HAP-1 (cell line): ENCODE results near the gene PLK2.
A peak's percentile ranks its signal among the peaks of the same experiment; 100 is the strongest.

Experiments used
- DNase-seq, 2 experiments: peaks; one replicate each; pipeline ENCODE4 v3.0.0-alpha.2; 2016 to 2020; ENCODE audit warnings: low spot score in 2 of 2
- H3K27me3 ChIP-seq: fragments of 250-450 bp; sonication (Bioruptor Pico); 2 replicates; pipeline ENCODE4 v1.5.1; 2020; ENCODE audit warnings: low read depth, mild to moderate bottlenecking, moderate library complexity
- H3K36me3 ChIP-seq: fragments of 250-450 bp; sonication (Bioruptor Pico); replicated peaks from 2 replicates; pipeline ENCODE4 v1.5.1; 2020; ENCODE audit warnings: mild to moderate bottlenecking
- H3K4me1 ChIP-seq: fragments of 250-450 bp; sonication (Bioruptor Pico); 2 replicates; pipeline ENCODE4 v1.5.1; 2020; ENCODE audit warnings: mild to moderate bottlenecking
- H3K4me3 ChIP-seq: fragments of 250-450 bp; sonication (Bioruptor Pico); 2 replicates; pipeline ENCODE4 v1.5.1; 2020; ENCODE audit warnings: mild to moderate bottlenecking, moderate library complexity
- H3K9me3 ChIP-seq: fragments of 250-450 bp; sonication (Bioruptor Pico); 2 replicates; pipeline ENCODE4 v1.5.1; 2020; ENCODE audit warnings: mild to moderate bottlenecking, moderate library complexity
- in situ Hi-C: fragments of 300-500 bp; cut with MboI; formaldehyde crosslinking; loops from 3 replicates; pipeline ENCODE4 v1.14.3; 2020; ENCODE audit warnings: low sequenced_read_pairs, inconsistent platforms, mixed read lengths

Gene PLK2

GRCh38 chr5:58462623-58463230 lies 2.8 kb upstream of the PLK2 start:
- no peaks in the 10 kb centered on the region for H3K9me3 ChIP-seq
- H3K4me3 ChIP-seq, result no peak overlapping the region
- DNase-seq, result peak; percentile 46 to 50
- H3K36me3 ChIP-seq, result no peaks in the 10 kb centered on the region
- no peaks in the 10 kb centered on the region for H3K27me3 ChIP-seq
- in situ Hi-C loops, result loop anchor here (10.0 to 25.0 kb wide), 3 partner anchors 675 to 1158 kb away; no protein-coding TSS in a partner anchor
- peaks cover 19% of the 10 kb centered on the region for H3K4me1 ChIP-seq

GRCh38 chr5:58462154-58462553 lies 2.3 kb upstream of the PLK2 start:
- Histone ChIP-seq H3K9me3 (no peaks in the 10 kb centered on the region), H3K27me3 (no peaks in the 10 kb centered on the region), H3K4me3 (no peak overlapping the region), H3K36me3 (no peaks in the 10 kb centered on the region), H3K4me1 (peaks cover 19% of the 10 kb centered on the region)
- in situ Hi-C loops, result loop anchor here (10.0 to 25.0 kb wide), 3 partner anchors 675 to 1157 kb away; no protein-coding TSS in a partner anchor
- peak; percentile 61 for DNase-seq

GRCh38 chr5:58460732-58461286 lies 923 bp upstream of the PLK2 start:
- peak; percentile 72 to 93 for DNase-seq
- peak overlapping the region; percentile 64 for H3K4me3 ChIP-seq
- H3K4me1 ChIP-seq, result peaks cover 19% of the 10 kb centered on the region
- peaks cover 4% of the 10 kb centered on the region; the same call in 1 of the 2 replicates for H3K36me3 ChIP-seq
- in situ Hi-C loops, result loop anchor here (10.0 to 25.0 kb wide), 3 partner anchors 674 to 1156 kb away; no protein-coding TSS in a partner anchor
- no peaks in the 10 kb centered on the region for H3K9me3 ChIP-seq
- H3K27me3 ChIP-seq, result no peaks in the 10 kb centered on the region

GRCh38 chr5:58459146-58460001 lies 512 bp downstream of the PLK2 start:
- in situ Hi-C loops, result loop anchor here (10.0 to 25.0 kb wide), 3 partner anchors 672 to 1155 kb away; no protein-coding TSS in a partner anchor

GRCh38 chr5:58458743-58459145 lies 1.1 kb downstream of the PLK2 start:
- in situ Hi-C loops, result loop anchor here (25.0 kb wide), 1 partner anchor 671 kb away; no protein-coding TSS in a partner anchor
- Histone ChIP-seq H3K9me3 (no peaks in the 10 kb centered on the region), H3K36me3 (peaks cover 7% of the 10 kb centered on the region; the same call in 1 of the 2 replicates), H3K27me3 (no peaks in the 10 kb centered on the region), H3K4me3 (peak overlapping the region; percentile 64), H3K4me1 (peaks cover 19% of the 10 kb centered on the region)
- DNase-seq, result peak in 1 of 2 experiments; percentile 5

More at GRCh38 chr5:58459146-58460001, 512 bp downstream of the PLK2 start:
- no peaks in the 10 kb centered on the region for H3K27me3 ChIP-seq
- H3K4me1 ChIP-seq, result peaks cover 19% of the 10 kb centered on the region
- H3K9me3 ChIP-seq, result no peaks in the 10 kb centered on the region
- peaks cover 7% of the 10 kb centered on the region; the same call in 1 of the 2 replicates for H3K36me3 ChIP-seq
- DNase-seq, result peak in 1 of 2 experiments; percentile 41
- peak overlapping the region; percentile 64 for H3K4me3 ChIP-seq

- peaks cover 7% of the 10 kb centered on the region; the same call in 1 of the 2 replicates for H3K36me3 ChIP-seq
- in situ Hi-C loops, result loop anchor here (25.0 kb wide), 1 partner anchor 671 kb away; no protein-coding TSS in a partner anchor
- peak overlapping the region; percentile 64 for H3K4me3 ChIP-seq
Observed at GRCh38 chr5:58458141-58458742, 1.6 kb downstream of the PLK2 start.

GRCh38 chr5:58457050-58457449 lies 2.8 kb downstream of the PLK2 start:
- H3K4me3 ChIP-seq, result no peak overlapping the region
- DNase-seq, result no peak
- H3K27me3 ChIP-seq, result no peaks in the 10 kb centered on the region
- no peaks in the 10 kb centered on the region for H3K9me3 ChIP-seq
- H3K36me3 ChIP-seq, result peaks cover 7% of the 10 kb centered on the region; the same call in 1 of the 2 replicates
- peaks cover 16% of the 10 kb centered on the region for H3K4me1 ChIP-seq
- in situ Hi-C loops, result loop anchor here (25.0 kb wide), 1 partner anchor 670 kb away; no protein-coding TSS in a partner anchor

More at GRCh38 chr5:58458141-58458742, 1.6 kb downstream of the PLK2 start:
- H3K9me3 ChIP-seq, result no peaks in the 10 kb centered on the region
- peaks cover 19% of the 10 kb centered on the region for H3K4me1 ChIP-seq
- no peak for DNase-seq
- H3K27me3 ChIP-seq, result no peaks in the 10 kb centered on the region

GRCh38 chr5:58456486-58456885 lies 3.4 kb downstream of the PLK2 start:
- H3K4me1 ChIP-seq, result peaks cover 12% of the 10 kb centered on the region
- in situ Hi-C loops, result loop anchor here (25.0 kb wide), 1 partner anchor 669 kb away; no protein-coding TSS in a partner anchor
- no peaks in the 10 kb centered on the region for H3K9me3 ChIP-seq
- H3K27me3 ChIP-seq, result no peaks in the 10 kb centered on the region
- H3K4me3 ChIP-seq, result no peak overlapping the region
- no peak for DNase-seq
- H3K36me3 ChIP-seq, result peaks cover 7% of the 10 kb centered on the region; the same call in 1 of the 2 replicates

- in situ Hi-C loops, result loop anchor here (25.0 kb wide), 1 partner anchor 669 kb away; no protein-coding TSS in a partner anchor
- H3K4me1 ChIP-seq, result peaks cover 12% of the 10 kb centered on the region
- H3K4me3 ChIP-seq, result no peak overlapping the region
Observed at GRCh38 chr5:58456026-58456425, 3.9 kb downstream of the PLK2 start.

GRCh38 chr5:58455480-58455879 lies 4.4 kb downstream of the PLK2 start:
- in situ Hi-C loops, result loop anchor here (25.0 kb wide), 1 partner anchor 668 kb away; no protein-coding TSS in a partner anchor
- Histone ChIP-seq H3K27me3 (no peaks in the 10 kb centered on the region), H3K9me3 (no peaks in the 10 kb centered on the region), H3K36me3 (peaks cover 7% of the 10 kb centered on the region; the same call in 1 of the 2 replicates), H3K4me3 (no peak overlapping the region), H3K4me1 (peaks cover 6% of the 10 kb centered on the region; the same call in 1 of the 2 replicates)
- DNase-seq, result no peak

More at GRCh38 chr5:58456026-58456425, 3.9 kb downstream of the PLK2 start:
- DNase-seq, result no peak
- H3K9me3 ChIP-seq, result no peaks in the 10 kb centered on the region
- H3K36me3 ChIP-seq, result peaks cover 7% of the 10 kb centered on the region; the same call in 1 of the 2 replicates
- H3K27me3 ChIP-seq, result no peaks in the 10 kb centered on the region

GRCh38 chr5:58455066-58455465 lies 4.8 kb downstream of the PLK2 start:
- H3K4me3 ChIP-seq, result no peak overlapping the region
- H3K36me3 ChIP-seq, result peaks cover 7% of the 10 kb centered on the region; the same call in 1 of the 2 replicates
- in situ Hi-C loops, result loop anchor here (25.0 kb wide), 1 partner anchor 668 kb away; no protein-coding TSS in a partner anchor
- no peaks in the 10 kb centered on the region for H3K9me3 ChIP-seq
- no peak for DNase-seq
- no peaks in the 10 kb centered on the region for H3K27me3 ChIP-seq
- H3K4me1 ChIP-seq, result peaks cover 3% of the 10 kb centered on the region; the same call in 1 of the 2 replicates

- no peaks in the 10 kb centered on the region for H3K9me3 ChIP-seq
- H3K4me1 ChIP-seq, result 0 out of 2 replicates have a peak, but pooled peaks cover 3% of the 10 kb centered on the region
- H3K36me3 ChIP-seq, result peaks cover 7% of the 10 kb centered on the region; the same call in 1 of the 2 replicates
- H3K4me3 ChIP-seq, result no peak overlapping the region
- no peak for DNase-seq
- in situ Hi-C loops, result loop anchor here (25.0 kb wide), 1 partner anchor 667 kb away; no protein-coding TSS in a partner anchor
- no peaks in the 10 kb centered on the region for H3K27me3 ChIP-seq
Observed at GRCh38 chr5:58454025-58454424, 5.9 kb downstream of the PLK2 start.
